K562 (cell line): ENCODE results near the gene URM1. TPM values are rescaled to one million over a fixed set of nuclear protein-coding genes. Genes with fewer than 3 reads are reported as not detected.
A peak's percentile ranks its signal among the peaks of the same experiment; 100 is the strongest.

Experiments used
- CTBP1 ChIP-seq: fragments of 450-650 bp; IDR thresholded peaks from 2 replicates; pipeline ENCODE4 v1.6.1; 2016; ENCODE audit warnings: borderline replicate concordance
- OTX1 ChIP-seq: fragments of 450-650 bp; formaldehyde crosslinking; IDR thresholded peaks from 2 replicates; pipeline ENCODE4 v1.4.0; 2022; ENCODE audit warnings: mild to moderate bottlenecking
- PTTG1 ChIP-seq: fragments of 450-650 bp; IDR thresholded peaks from 2 replicates; pipeline ENCODE4 v1.6.1; 2016; ENCODE audit warnings: low read depth, mild to moderate bottlenecking, missing genetic modification characterization, missing compliant biosample characterization
- RB1 ChIP-seq: fragments of 450-650 bp; IDR thresholded peaks from 2 replicates; pipeline ENCODE4 v1.6.1; 2017; ENCODE audit warnings: low read depth, mild to moderate bottlenecking
- RFX1 ChIP-seq: fragments of 450-650 bp; IDR thresholded peaks from 2 replicates; pipeline ENCODE4 v1.6.1; 2016; ENCODE audit warnings: mild to moderate bottlenecking, moderate library complexity
- SAP30 ChIP-seq: fragments of 200-600 bp; sonication (generic); IDR thresholded peaks from 2 replicates; pipeline ENCODE4 v1.6.1; 2012; ENCODE audit warnings: borderline replicate concordance, low read depth, mild to moderate bottlenecking, moderate library complexity, low read length, control low read depth, inconsistent platforms; ENCODE audit not compliant: insufficient read depth, poor library complexity, severe bottlenecking
- SNRNP70 ChIP-seq: fragments of 200-400 bp; formaldehyde crosslinking; optimal IDR thresholded peaks from 2 replicates; pipeline ENCODE3; 2017; ENCODE audit warnings: low read depth, low read length
- ZNF586 ChIP-seq: fragments of 450-650 bp; formaldehyde crosslinking; conservative IDR thresholded peaks from 2 replicates; pipeline ENCODE4 v1.4.0; 2020; ENCODE audit warnings: mild to moderate bottlenecking, moderate library complexity
- ZNF740 ChIP-seq, 3 experiments: fragments of 200-800 bp in 1 of 3; sonication (Bioruptor generic) in 1 of 3; sonication (generic) in 1 of 3; formaldehyde crosslinking in 1 of 3; IDR thresholded peaks; 2 replicates each; pipeline versions ENCODE4 v1.6.1 to v1.8.0; 2016 to 2022; ENCODE audit warnings: mild to moderate bottlenecking in 2 of 3, missing compliant biosample characterization in 2 of 3, missing genetic modification characterization in 2 of 3, missing genetic modification reagents in 1 of 3
- polyA plus RNA-seq, 8 experiments: library from polyadenylated mRNA; depleted of rRNA in 4 of 8; stranded (reverse) in 5 of 8; unstranded in 3 of 8; fragments of >200 nt; fragmentation: Nextera tagmentation in 2 of 8; fragmentation: Illumina TruSeq in 1 of 8; extraction: Ambion mirVana in 2 of 8; extraction: Trizol in 1 of 8; gene quantifications; 2 replicates each; pipeline versions ENCODE4 v1.2.1 to v1.2.3, GENCODE V29; 2011 to 2014; ENCODE audit warnings: inconsistent platforms in 1 of 8, missing spikeins in 1 of 8
- total RNA-seq, 7 experiments: library from RNA; depleted of rRNA in 6 of 7; stranded (reverse); fragments of >200 nt in 6 of 7; fragmentation: Illumina TruSeq in 2 of 7; extraction: Trizol in 2 of 7; gene quantifications; 2 replicates each; pipeline versions ENCODE4 v1.2.1 to v1.2.3, GENCODE V29; 2011 to 2021; ENCODE audit warnings: low replicate concordance in 1 of 7
- TF ChIP-seq, protein P1 (sequence below): fragments of 200-600 bp; sonication (generic); IDR thresholded peaks from one replicate; pipeline ENCODE4 v1.6.1; 2012; ENCODE audit warnings: mild to moderate bottlenecking, low read depth, low read length, inconsistent platforms
- TF ChIP-seq, protein P2 (sequence below): IDR thresholded peaks from 2 replicates; pipeline ENCODE4 v1.6.1; 2011; ENCODE audit not compliant: insufficient read length; ENCODE audit errors: extremely low read depth

Gene URM1
- total and polyA plus RNA-seq, 9 of the 15 experiments (the other 6 are each of a cell fraction or from before 2014, with no cell fraction given), result 10.1 to 88.9 (median 53.3) TPM

- TF ChIP-seq, protein P1, sequence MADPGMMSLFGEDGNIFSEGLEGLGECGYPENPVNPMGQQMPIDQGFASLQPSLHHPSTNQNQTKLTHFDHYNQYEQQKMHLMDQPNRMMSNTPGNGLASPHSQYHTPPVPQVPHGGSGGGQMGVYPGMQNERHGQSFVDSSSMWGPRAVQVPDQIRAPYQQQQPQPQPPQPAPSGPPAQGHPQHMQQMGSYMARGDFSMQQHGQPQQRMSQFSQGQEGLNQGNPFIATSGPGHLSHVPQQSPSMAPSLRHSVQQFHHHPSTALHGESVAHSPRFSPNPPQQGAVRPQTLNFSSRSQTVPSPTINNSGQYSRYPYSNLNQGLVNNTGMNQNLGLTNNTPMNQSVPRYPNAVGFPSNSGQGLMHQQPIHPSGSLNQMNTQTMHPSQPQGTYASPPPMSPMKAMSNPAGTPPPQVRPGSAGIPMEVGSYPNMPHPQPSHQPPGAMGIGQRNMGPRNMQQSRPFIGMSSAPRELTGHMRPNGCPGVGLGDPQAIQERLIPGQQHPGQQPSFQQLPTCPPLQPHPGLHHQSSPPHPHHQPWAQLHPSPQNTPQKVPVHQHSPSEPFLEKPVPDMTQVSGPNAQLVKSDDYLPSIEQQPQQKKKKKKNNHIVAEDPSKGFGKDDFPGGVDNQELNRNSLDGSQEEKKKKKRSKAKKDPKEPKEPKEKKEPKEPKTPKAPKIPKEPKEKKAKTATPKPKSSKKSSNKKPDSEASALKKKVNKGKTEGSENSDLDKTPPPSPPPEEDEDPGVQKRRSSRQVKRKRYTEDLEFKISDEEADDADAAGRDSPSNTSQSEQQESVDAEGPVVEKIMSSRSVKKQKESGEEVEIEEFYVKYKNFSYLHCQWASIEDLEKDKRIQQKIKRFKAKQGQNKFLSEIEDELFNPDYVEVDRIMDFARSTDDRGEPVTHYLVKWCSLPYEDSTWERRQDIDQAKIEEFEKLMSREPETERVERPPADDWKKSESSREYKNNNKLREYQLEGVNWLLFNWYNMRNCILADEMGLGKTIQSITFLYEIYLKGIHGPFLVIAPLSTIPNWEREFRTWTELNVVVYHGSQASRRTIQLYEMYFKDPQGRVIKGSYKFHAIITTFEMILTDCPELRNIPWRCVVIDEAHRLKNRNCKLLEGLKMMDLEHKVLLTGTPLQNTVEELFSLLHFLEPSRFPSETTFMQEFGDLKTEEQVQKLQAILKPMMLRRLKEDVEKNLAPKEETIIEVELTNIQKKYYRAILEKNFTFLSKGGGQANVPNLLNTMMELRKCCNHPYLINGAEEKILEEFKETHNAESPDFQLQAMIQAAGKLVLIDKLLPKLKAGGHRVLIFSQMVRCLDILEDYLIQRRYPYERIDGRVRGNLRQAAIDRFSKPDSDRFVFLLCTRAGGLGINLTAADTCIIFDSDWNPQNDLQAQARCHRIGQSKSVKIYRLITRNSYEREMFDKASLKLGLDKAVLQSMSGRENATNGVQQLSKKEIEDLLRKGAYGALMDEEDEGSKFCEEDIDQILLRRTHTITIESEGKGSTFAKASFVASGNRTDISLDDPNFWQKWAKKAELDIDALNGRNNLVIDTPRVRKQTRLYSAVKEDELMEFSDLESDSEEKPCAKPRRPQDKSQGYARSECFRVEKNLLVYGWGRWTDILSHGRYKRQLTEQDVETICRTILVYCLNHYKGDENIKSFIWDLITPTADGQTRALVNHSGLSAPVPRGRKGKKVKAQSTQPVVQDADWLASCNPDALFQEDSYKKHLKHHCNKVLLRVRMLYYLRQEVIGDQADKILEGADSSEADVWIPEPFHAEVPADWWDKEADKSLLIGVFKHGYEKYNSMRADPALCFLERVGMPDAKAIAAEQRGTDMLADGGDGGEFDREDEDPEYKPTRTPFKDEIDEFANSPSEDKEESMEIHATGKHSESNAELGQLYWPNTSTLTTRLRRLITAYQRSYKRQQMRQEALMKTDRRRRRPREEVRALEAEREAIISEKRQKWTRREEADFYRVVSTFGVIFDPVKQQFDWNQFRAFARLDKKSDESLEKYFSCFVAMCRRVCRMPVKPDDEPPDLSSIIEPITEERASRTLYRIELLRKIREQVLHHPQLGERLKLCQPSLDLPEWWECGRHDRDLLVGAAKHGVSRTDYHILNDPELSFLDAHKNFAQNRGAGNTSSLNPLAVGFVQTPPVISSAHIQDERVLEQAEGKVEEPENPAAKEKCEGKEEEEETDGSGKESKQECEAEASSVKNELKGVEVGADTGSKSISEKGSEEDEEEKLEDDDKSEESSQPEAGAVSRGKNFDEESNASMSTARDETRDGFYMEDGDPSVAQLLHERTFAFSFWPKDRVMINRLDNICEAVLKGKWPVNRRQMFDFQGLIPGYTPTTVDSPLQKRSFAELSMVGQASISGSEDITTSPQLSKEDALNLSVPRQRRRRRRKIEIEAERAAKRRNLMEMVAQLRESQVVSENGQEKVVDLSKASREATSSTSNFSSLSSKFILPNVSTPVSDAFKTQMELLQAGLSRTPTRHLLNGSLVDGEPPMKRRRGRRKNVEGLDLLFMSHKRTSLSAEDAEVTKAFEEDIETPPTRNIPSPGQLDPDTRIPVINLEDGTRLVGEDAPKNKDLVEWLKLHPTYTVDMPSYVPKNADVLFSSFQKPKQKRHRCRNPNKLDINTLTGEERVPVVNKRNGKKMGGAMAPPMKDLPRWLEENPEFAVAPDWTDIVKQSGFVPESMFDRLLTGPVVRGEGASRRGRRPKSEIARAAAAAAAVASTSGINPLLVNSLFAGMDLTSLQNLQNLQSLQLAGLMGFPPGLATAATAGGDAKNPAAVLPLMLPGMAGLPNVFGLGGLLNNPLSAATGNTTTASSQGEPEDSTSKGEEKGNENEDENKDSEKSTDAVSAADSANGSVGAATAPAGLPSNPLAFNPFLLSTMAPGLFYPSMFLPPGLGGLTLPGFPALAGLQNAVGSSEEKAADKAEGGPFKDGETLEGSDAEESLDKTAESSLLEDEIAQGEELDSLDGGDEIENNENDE, result no peak
- TF ChIP-seq ZNF586, result no peak
- no peak for TF ChIP-seq PTTG1 (tag)
- no peak for TF ChIP-seq SNRNP70
- no peak for TF ChIP-seq RFX1
- TF ChIP-seq ZNF740 (CRISPR knock-in tag; IDR thresholded peaks at IDR 0.05), result no peak
- peak in 1 of 2 experiments; percentile 43; a peak in 1 of 4 replicates for TF ChIP-seq ZNF740 (tag; IDR thresholded peaks at IDR 0.05)
- TF ChIP-seq, protein P2, sequence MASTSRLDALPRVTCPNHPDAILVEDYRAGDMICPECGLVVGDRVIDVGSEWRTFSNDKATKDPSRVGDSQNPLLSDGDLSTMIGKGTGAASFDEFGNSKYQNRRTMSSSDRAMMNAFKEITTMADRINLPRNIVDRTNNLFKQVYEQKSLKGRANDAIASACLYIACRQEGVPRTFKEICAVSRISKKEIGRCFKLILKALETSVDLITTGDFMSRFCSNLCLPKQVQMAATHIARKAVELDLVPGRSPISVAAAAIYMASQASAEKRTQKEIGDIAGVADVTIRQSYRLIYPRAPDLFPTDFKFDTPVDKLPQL, result no peak
- no peak for TF ChIP-seq OTX1 (CRISPR knock-in tag)
- 0 out of 2 replicates have a peak, but pooled peaks have one; percentile 28 for TF ChIP-seq RB1
- TF ChIP-seq CTBP1, result no peak
- peak; percentile 88 for TF ChIP-seq SAP30
Measured at GRCh38 chr9:128370752-128371629, at the start of gene URM1 (continued).
